K562 (cell line): ENCODE results near the gene MLST8. TPM values are rescaled to one million over a fixed set of nuclear protein-coding genes. Genes with fewer than 3 reads are reported as not detected.

Experiments
- ATAC-seq: fragments of 200-7000 bp; cut with Tn5 transposase; 3 replicates; pipeline ENCODE4 v1.9.1; 2020; ENCODE audit warnings: moderate library complexity
- BruUV-seq: library from RNA; stranded (reverse); fragments of 400-500 nt; replicated peaks from 2 replicates; lab custom pipeline; 2021; lab: Mats Ljungman, UMichigan
- CTCF ChIA-PET: fragments of 300-600 bp; formaldehyde crosslinking; extraction: SDS; loops from one replicate; lab custom pipeline; 2021; ENCODE audit warnings: low intra/inter-chr PET ratio; lab: Yijun Ruan, JAX
- POLR2A ChIA-PET: fragments of 300-600, 350-650 bp; sonication (Branson Sonifier 250); formaldehyde crosslinking; extraction: SDS; loops from one replicate; lab custom pipeline; 2021; ENCODE audit warnings: antibody characterized with exemption, inconsistent platforms; lab: Yijun Ruan, JAX
- DNase-seq, 4 experiments: peaks; one replicate each; pipeline versions ENCODE4 v3.0.0 to v3.0.0-alpha.2; 2011 to 2018; ENCODE audit warnings: low spot score in 3 of 4, mixed read lengths in 3 of 4; ENCODE audit errors: extremely low read depth in 1 of 4
- FAIRE-seq: peaks from 2 replicates; lab custom pipeline; 2011; peaks lifted over from hg19 to GRCh38; lab: Jason Lieb, UNC
- H2AFZ ChIP-seq: 2 replicates; pipeline ENCODE4 v1.6.0; 2011; ENCODE audit warnings: low read depth, low read length, control low read depth, inconsistent platforms
- H3K27ac ChIP-seq: fragments of 200-600 bp; 3 replicates; pipeline ENCODE4 v1.8.0; 2011; ENCODE audit warnings: low read depth, mild to moderate bottlenecking, control low read depth, inconsistent platforms, low read length, moderate library complexity, mixed read lengths; ENCODE audit errors: extremely low read depth
- H3K27me3 ChIP-seq, 2 experiments: fragments of 300-600 bp in 1 of 2; 2 replicates in 1 of 2; 3 replicates in 1 of 2; pipeline versions ENCODE4 v1.6.0 to v1.8.0; 2011; ENCODE audit warnings: inconsistent platforms in 2 of 2, low read length in 2 of 2, mild to moderate bottlenecking in 1 of 2, mixed read lengths in 1 of 2, moderate library complexity in 1 of 2; ENCODE audit not compliant: control insufficient read depth in 2 of 2, insufficient read depth in 2 of 2
- H3K36me3 ChIP-seq: fragments of 300-600 bp; 3 replicates; pipeline ENCODE4 v1.8.0; 2011; ENCODE audit warnings: mild to moderate bottlenecking, low read length, inconsistent platforms; ENCODE audit not compliant: control insufficient read depth, insufficient read depth
- H3K4me1 ChIP-seq, 2 experiments: fragments of 200-600 bp in 1 of 2; replicated peaks in 1 of 2; 2 replicates in 1 of 2; 3 replicates in 1 of 2; pipeline versions ENCODE4 v1.5.1 to v1.8.0; 2011; ENCODE audit warnings: inconsistent platforms in 2 of 2, low read length in 2 of 2, mild to moderate bottlenecking in 1 of 2, mixed read lengths in 1 of 2, moderate library complexity in 1 of 2; ENCODE audit not compliant: control insufficient read depth in 2 of 2, insufficient read depth in 2 of 2
- H3K4me2 ChIP-seq: 2 replicates; pipeline ENCODE4 v1.6.1; 2011; ENCODE audit warnings: low read length, control low read depth, inconsistent platforms, mixed read lengths; ENCODE audit not compliant: insufficient read depth
- H3K4me3 ChIP-seq: fragments of 200-600 bp; sonication (generic), shearing (Covaris generic); 2 replicates; pipeline ENCODE4 v1.5.1; 2016; ENCODE audit warnings: control low read depth, inconsistent platforms
- H3K79me2 ChIP-seq: fragments of 200-600 bp; 3 replicates; pipeline ENCODE4 v1.8.0; 2011; ENCODE audit warnings: low read length, inconsistent platforms; ENCODE audit not compliant: control insufficient read depth, insufficient read depth
- H3K9ac ChIP-seq, 2 experiments: 2 replicates each; pipeline versions ENCODE4 v1.6.0 to v1.6.1; 2011; ENCODE audit warnings: low read depth in 2 of 2, low read length in 2 of 2, control low read depth in 1 of 2, inconsistent platforms in 1 of 2, mild to moderate bottlenecking in 1 of 2, mixed read lengths in 1 of 2; ENCODE audit not compliant: insufficient read depth in 1 of 2
- H3K9me1 ChIP-seq: one replicate; pipeline ENCODE4 v1.6.0; 2011; ENCODE audit warnings: inconsistent platforms, mild to moderate bottlenecking, low read length, moderate library complexity; ENCODE audit not compliant: control insufficient read depth, insufficient read depth
- H3K9me3 ChIP-seq: replicated peaks from 2 replicates; pipeline ENCODE4 v1.5.1; 2011; ENCODE audit warnings: low read depth, low read length, inconsistent platforms; ENCODE audit not compliant: control insufficient read depth, insufficient read depth
- H4K20me1 ChIP-seq: replicated peaks from 2 replicates; pipeline ENCODE4 v1.6.1; 2011; ENCODE audit warnings: low read length, inconsistent platforms, mixed read lengths; ENCODE audit not compliant: control insufficient read depth, insufficient read depth
- ELF2 ChIP-seq: fragments of 250-450 bp; sonication (Bioruptor Pico); IDR thresholded peaks from 2 replicates; pipeline ENCODE4 v1.5.0; 2021; ENCODE audit warnings: mild to moderate bottlenecking
- ETV1 ChIP-seq: fragments of 450-650 bp; conservative IDR thresholded peaks from 2 replicates; pipeline ENCODE4 v1.6.1; 2016; ENCODE audit warnings: missing genetic modification characterization, control low read depth, low read depth, missing compliant biosample characterization
- HDAC1 ChIP-seq, 2 experiments: fragments of 450-650 bp; IDR thresholded peaks; 2 replicates each; pipeline ENCODE4 v1.6.1; 2016 to 2017; ENCODE audit warnings: inconsistent platforms in 1 of 2, mild to moderate bottlenecking in 1 of 2, moderate library complexity in 1 of 2
- HNRNPUL1 ChIP-seq: fragments of 200-400 bp; formaldehyde crosslinking; IDR thresholded peaks from 2 replicates; pipeline ENCODE4 v1.6.1; 2017; ENCODE audit warnings: low read length
- JUN ChIP-seq, 2 experiments: sonication (generic) in 1 of 2; formaldehyde crosslinking in 1 of 2; IDR thresholded peaks; 2 replicates each; pipeline versions ENCODE4 v1.6.1 to v1.8.0; 2012 to 2022; ENCODE audit warnings: borderline replicate concordance in 2 of 2, mild to moderate bottlenecking in 2 of 2, improper control_type of control experiment in 1 of 2, low read depth in 1 of 2, low read length in 1 of 2, missing genetic modification reagents in 1 of 2
- KLF13 ChIP-seq: fragments of 450-650 bp; IDR thresholded peaks from 2 replicates; pipeline ENCODE4 v1.6.1; 2016; ENCODE audit warnings: missing genetic modification characterization, low read depth, mild to moderate bottlenecking, missing compliant biosample characterization, moderate library complexity, borderline replicate concordance
- NFXL1 ChIP-seq: fragments of 450-650 bp; formaldehyde crosslinking; IDR thresholded peaks from 2 replicates; pipeline ENCODE4 v1.4.0; 2021; ENCODE audit warnings: mild to moderate bottlenecking
- NFYB ChIP-seq: IDR thresholded peaks from 2 replicates; pipeline ENCODE4 v1.6.1; 2011; ENCODE audit warnings: mild to moderate bottlenecking, moderate library complexity; ENCODE audit not compliant: insufficient read length; ENCODE audit errors: extremely low read depth
- POLR2A ChIP-seq: fragments of 450-650 bp; conservative IDR thresholded peaks from 2 replicates; pipeline ENCODE4 v1.6.1; 2016
- POLR2AphosphoS2 ChIP-seq: IDR thresholded peaks from 2 replicates; pipeline ENCODE4 v1.6.1; 2012; ENCODE audit warnings: low read length, improper control_type of control experiment
- POLR2G ChIP-seq: fragments of 200-400 bp; formaldehyde crosslinking; IDR thresholded peaks from 2 replicates; pipeline ENCODE4 v1.6.1; 2017; ENCODE audit warnings: low read depth, mild to moderate bottlenecking, antibody characterized with exemption, low read length, moderate library complexity
- PRMT5 ChIP-seq: sonication (generic); formaldehyde crosslinking; IDR thresholded peaks from 2 replicates; pipeline ENCODE4 v1.5.0; 2020; ENCODE audit warnings: missing genetic modification reagents
- RBFOX2 ChIP-seq: fragments of 200-400 bp; formaldehyde crosslinking; IDR thresholded peaks from 2 replicates; pipeline ENCODE4 v1.6.1; 2017; ENCODE audit warnings: low read depth, mild to moderate bottlenecking, low read length, moderate library complexity
- RBM22 ChIP-seq: fragments of 200-400 bp; formaldehyde crosslinking; IDR thresholded peaks from 2 replicates; pipeline ENCODE4 v1.6.1; 2018; ENCODE audit warnings: low read length, low read depth; ENCODE audit not compliant: poor library complexity, severe bottlenecking
- RNF219 ChIP-seq: fragments of 250-450 bp; sonication (Bioruptor Pico); IDR thresholded peaks from 2 replicates; pipeline ENCODE4 v1.5.0; 2022; ENCODE audit warnings: mild to moderate bottlenecking
- SNRNP70 ChIP-seq: fragments of 200-400 bp; formaldehyde crosslinking; optimal IDR thresholded peaks from 2 replicates; pipeline ENCODE3; 2017; ENCODE audit warnings: low read depth, low read length
- SUPT5H ChIP-seq: fragments of 450-650 bp; IDR thresholded peaks from 2 replicates; pipeline ENCODE4 v1.6.1; 2016
- TGIF2 ChIP-seq: sonication (generic); formaldehyde crosslinking; IDR thresholded peaks from 2 replicates; pipeline ENCODE4 v1.8.1; 2022; ENCODE audit warnings: mild to moderate bottlenecking, missing genetic modification reagents, moderate library complexity
- ZNF830 ChIP-seq: fragments of 250-450 bp; sonication (Bioruptor Pico); IDR thresholded peaks from 2 replicates; pipeline ENCODE4 v1.5.0; 2021; ENCODE audit warnings: mild to moderate bottlenecking
- WGBS: fragments of 100-300 bp; shearing (Covaris generic); methylation state at CpG from one replicate; pipeline ENCODE4 v1.1.6; 2016; ENCODE audit warnings: low coverage, mixed read lengths; ENCODE audit not compliant: insufficient coverage; ENCODE audit errors: missing lambda C conversion rate; 5-methylcytosine and 5-hydroxymethylcytosine counted together
- in situ Hi-C: fragments of 300-500 bp; cut with MboI; formaldehyde crosslinking; loops from 4 replicates; pipeline ENCODE4 v1.15.0; 2018; ENCODE audit warnings: inconsistent platforms, mixed read lengths
- intact Hi-C: fragments of 100-400 bp; cut with micrococcal nuclease; formaldehyde crosslinking; loops from 2 replicates; pipeline ENCODE4 v1.14.2; 2022
- polyA plus RNA-seq, 8 experiments: library from polyadenylated mRNA; depleted of rRNA in 4 of 8; stranded (reverse) in 5 of 8; unstranded in 3 of 8; fragments of >200 nt; fragmentation: Nextera tagmentation in 2 of 8; fragmentation: Illumina TruSeq in 1 of 8; extraction: Ambion mirVana in 2 of 8; extraction: Trizol in 1 of 8; gene quantifications; 2 replicates each; pipeline versions ENCODE4 v1.2.1 to v1.2.3, GENCODE V29; 2011 to 2014; ENCODE audit warnings: inconsistent platforms in 1 of 8, missing spikeins in 1 of 8
- total RNA-seq, 7 experiments: library from RNA; depleted of rRNA in 6 of 7; stranded (reverse); fragments of >200 nt in 6 of 7; fragmentation: Illumina TruSeq in 2 of 7; extraction: Trizol in 2 of 7; gene quantifications; 2 replicates each; pipeline versions ENCODE4 v1.2.1 to v1.2.3, GENCODE V29; 2011 to 2021; ENCODE audit warnings: low replicate concordance in 1 of 7
- TF ChIP-seq, protein P1 (sequence below): fragments of 450-650 bp; formaldehyde crosslinking; IDR thresholded peaks from 2 replicates; pipeline ENCODE4 v1.4.0; 2020; ENCODE audit warnings: mild to moderate bottlenecking, moderate library complexity

Gene MLST8
- total and polyA plus RNA-seq, 9 of the 15 experiments (the other 6 are each of a cell fraction or from before 2014, with no cell fraction given), result 1.5 to 116 (median 43.3) TPM

DNA sequence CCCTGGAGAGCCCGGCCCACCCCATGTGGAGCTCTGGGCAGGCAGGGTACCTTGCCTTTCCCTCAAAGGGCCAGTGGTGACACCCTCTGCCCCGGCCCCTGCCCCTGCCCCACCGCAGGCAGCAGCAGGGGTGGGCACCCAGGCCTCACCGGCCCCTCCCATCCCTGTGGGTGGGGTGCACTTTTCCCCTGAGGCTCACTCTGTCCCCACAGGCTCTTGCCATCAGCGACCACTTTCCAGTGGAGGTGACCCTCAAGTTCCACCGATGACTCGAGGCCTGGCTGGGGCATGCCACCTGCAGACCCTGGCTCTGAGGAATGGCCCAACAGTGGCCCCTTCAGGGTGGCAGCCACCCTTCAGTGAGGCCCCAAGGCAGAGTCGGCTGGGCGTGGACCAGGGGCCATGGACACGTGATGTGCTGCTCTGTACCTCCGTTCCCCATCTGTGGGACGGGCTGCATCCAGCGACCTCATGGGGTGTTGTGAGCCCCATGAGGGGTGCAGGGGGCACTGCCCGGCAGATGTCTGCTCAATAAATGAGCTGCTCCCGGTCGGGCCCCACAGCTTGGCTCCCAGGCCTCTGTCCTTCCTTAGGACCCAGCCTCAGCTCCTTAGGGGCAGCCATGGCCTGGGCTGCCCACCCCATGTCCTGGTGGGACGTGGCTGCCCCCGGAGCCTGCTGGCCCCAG, 33.0 kb downstream of the MLST8 start:
- in situ Hi-C loops, result no loop called here
- DNase-seq (no peak), FAIRE-seq (no peak), ATAC-seq (peak; percentile 5)
- WGBS, result 83% methylated on average over 16 of the region's 18 CpGs
- Histone ChIP-seq H3K79me2 (no peaks in the 10 kb centered on the region), H3K9me3 (no peaks in the 10 kb centered on the region), H3K9ac (peak overlapping the region in 1 of 2 experiments; percentile 52; a peak in 1 of 4 replicates), H3K9me1 (no peaks in the 10 kb centered on the region), H3K27ac (no peak overlapping the region), H3K27me3 (no peaks in the 10 kb centered on the region), H3K4me1 (peaks cover 0 to 55% of the 10 kb centered on the region in 2 experiments; a peak in 2 of 5 replicates), H3K4me3 (no peak overlapping the region), H3K36me3 (peaks cover 57% of the 10 kb centered on the region; the same call in 2 of the 3 replicates), H2AFZ (no peak overlapping the region), H4K20me1 (no peaks in the 10 kb centered on the region), H3K4me2 (no peak overlapping the region)
- CTCF ChIA-PET, result no interaction called here
- POLR2A ChIA-PET, result interaction anchor here (0.5 to 6.6 kb wide), 8 partner anchors 9 to 83 kb away, joined by 3 to 39 read pairs (median 3); partner anchors contain the start of genes ECI1 and TRAF7
- BruUV-seq, result no TSS peak
- intact Hi-C loops, result no loop called here
- no peak for TF ChIP-seq NFYB
- TF ChIP-seq KLF13, result no peak
- no peak for TF ChIP-seq NFXL1 (CRISPR knock-in tag)
- TF ChIP-seq RBM22, result peak; percentile 39
- TF ChIP-seq SNRNP70, result peak; percentile 46
- no peak for TF ChIP-seq RNF219 (CRISPR knock-in tag)
- no peak for TF ChIP-seq ELF2 (CRISPR knock-in tag)
- TF ChIP-seq JUN (IDR thresholded peaks at IDR 0.05; ENCODE audit: borderline replicate concordance, low read depth, low read length), result no peak
- no peak for TF ChIP-seq JUN (CRISPR knock-in tag; IDR thresholded peaks at IDR 0.05; ENCODE audit: borderline replicate concordance)
- TF ChIP-seq, protein P1, sequence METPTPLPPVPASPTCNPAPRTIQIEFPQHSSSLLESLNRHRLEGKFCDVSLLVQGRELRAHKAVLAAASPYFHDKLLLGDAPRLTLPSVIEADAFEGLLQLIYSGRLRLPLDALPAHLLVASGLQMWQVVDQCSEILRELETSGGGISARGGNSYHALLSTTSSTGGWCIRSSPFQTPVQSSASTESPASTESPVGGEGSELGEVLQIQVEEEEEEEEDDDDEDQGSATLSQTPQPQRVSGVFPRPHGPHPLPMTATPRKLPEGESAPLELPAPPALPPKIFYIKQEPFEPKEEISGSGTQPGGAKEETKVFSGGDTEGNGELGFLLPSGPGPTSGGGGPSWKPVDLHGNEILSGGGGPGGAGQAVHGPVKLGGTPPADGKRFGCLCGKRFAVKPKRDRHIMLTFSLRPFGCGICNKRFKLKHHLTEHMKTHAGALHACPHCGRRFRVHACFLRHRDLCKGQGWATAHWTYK (CRISPR knock-in tag), result no peak
- peak; percentile 90 for TF ChIP-seq POLR2AphosphoS2
- peak; percentile 44 for TF ChIP-seq RBFOX2
- peak; percentile 53 for TF ChIP-seq POLR2A
- no peak for TF ChIP-seq ZNF830 (CRISPR knock-in tag)
- TF ChIP-seq HDAC1 (IDR thresholded peaks at IDR 0.05), result no peak
- 0 out of 2 replicates have a peak, but pooled peaks have one; percentile 48 for TF ChIP-seq HNRNPUL1
- TF ChIP-seq SUPT5H, result peak; percentile 44
- no peak for TF ChIP-seq PRMT5 (CRISPR knock-in tag)
- peak; percentile 73 for TF ChIP-seq POLR2G
- no peak for TF ChIP-seq TGIF2 (CRISPR knock-in tag)
- no peak for TF ChIP-seq ETV1 (tag)
